ENCODE results near the gene STIM1.

DNA sequence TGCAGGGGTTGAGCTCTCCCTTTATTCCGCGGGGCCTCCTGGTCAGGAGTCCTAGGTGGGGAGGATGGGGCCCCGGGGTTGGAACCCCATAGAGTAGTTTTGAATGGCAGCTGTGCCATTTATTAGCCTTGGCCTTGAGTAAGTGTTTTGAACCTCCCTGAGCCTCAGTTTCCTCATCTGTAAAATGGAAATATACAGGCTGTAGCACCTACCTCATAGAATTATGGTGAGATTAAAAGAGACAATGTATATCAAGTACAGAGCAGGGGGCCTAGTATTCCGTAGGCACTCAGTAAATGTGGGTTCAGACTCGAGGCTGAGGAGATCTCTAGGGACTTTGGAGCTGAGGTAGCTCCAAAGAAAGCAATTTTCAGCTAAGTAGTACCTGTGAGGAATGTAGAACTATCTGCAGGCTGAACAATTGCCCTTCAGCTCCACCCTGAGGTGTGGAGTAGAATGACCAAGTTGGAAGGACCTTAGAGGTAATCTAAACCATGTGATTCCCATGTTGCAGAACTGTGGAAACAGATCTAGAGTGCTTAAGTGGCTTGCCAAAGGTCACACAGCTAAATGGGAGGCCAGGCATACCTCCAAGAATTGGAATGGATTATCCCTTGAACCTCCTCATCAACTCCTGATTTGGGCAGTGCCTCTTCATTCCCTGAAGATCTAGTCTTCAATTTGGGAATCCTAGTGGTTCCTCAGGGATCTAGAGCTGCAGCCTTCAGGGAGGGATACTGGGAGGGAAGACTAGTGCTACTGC lies 46.4 kb upstream of the STIM1 start:
- no peak for TF ChIP-seq PPARA (CRISPR knock-in tag; IDR thresholded peaks at IDR 0.05; ENCODE audit: borderline replicate concordance)
- TF ChIP-seq, protein P1, sequence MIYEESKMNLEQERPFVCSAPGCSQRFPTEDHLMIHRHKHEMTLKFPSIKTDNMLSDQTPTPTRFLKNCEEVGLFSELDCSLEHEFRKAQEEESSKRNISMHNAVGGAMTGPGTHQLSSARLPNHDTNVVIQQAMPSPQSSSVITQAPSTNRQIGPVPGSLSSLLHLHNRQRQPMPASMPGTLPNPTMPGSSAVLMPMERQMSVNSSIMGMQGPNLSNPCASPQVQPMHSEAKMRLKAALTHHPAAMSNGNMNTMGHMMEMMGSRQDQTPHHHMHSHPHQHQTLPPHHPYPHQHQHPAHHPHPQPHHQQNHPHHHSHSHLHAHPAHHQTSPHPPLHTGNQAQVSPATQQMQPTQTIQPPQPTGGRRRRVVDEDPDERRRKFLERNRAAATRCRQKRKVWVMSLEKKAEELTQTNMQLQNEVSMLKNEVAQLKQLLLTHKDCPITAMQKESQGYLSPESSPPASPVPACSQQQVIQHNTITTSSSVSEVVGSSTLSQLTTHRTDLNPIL (CRISPR knock-in tag; IDR thresholded peaks at IDR 0.05; ENCODE audit: low read depth), result no peak
- TF ChIP-seq BACH2 (CRISPR knock-in tag; IDR thresholded peaks at IDR 0.05; ENCODE audit: borderline replicate concordance), result no peak

All from SK-N-SH treated with all-trans-retinoic acid at 6 μM for 48 hours (cell line).